ENCODE measurements around the gene GARNL3. TPM values are rescaled to one million over a fixed set of nuclear protein-coding genes. Genes with fewer than 3 reads are reported as not detected.

The GARNL3 gene
- total and polyA plus RNA-seq, 2 of the 13 experiments (the other 11 are each of a cell fraction or from before 2014, with no cell fraction given), result 3.9 to 11.0 TPM

DNA sequence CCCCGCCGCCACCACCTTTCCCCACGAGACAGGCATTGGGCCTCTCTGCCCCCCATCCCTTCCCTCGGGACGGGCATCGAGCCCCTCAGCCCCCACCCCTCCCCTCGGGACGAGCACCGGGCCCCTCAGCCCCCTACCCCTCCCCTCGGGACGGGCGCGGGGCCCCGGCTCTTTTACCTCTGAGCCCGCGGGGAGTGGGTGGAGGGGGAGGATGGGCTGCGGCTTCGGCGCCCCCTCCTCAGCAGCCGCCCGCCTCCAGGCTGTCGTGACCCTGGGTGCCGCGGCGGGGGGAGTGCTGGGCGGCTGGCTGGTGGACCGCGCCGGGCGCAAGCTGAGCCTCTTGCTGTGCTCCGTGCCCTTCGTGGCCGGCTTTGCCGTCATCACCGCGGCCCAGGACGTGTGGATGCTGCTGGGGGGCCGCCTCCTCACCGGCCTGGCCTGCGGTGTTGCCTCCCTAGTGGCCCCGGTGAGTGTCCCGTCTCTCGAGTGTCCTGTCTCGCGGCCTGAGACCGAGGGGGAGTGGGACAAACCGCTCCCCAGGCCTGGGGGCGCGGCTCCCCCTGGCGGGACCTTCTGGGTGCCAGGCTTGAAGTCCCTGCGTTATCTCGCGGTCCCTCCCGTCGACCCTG, 133.2 kb downstream of the GARNL3 start (continued):
- TF ChIP-seq GATAD2A (CRISPR knock-in tag; IDR thresholded peaks at IDR 0.05), result peak; percentile 58; the same call in 1 of the 2 replicates
- peak; percentile 20; the same call in 1 of the 2 replicates for TF ChIP-seq TBX2 (CRISPR knock-in tag; IDR thresholded peaks at IDR 0.05; ENCODE audit: borderline replicate concordance)
- no peak for TF ChIP-seq MBNL3 (CRISPR knock-in tag; conservative IDR thresholded peaks at IDR 0.05)
- no peak for TF ChIP-seq NRL (CRISPR knock-in tag; IDR thresholded peaks at IDR 0.05; ENCODE audit: borderline replicate concordance)
- TF ChIP-seq NR2C2 (CRISPR knock-in tag; IDR thresholded peaks at IDR 0.05; ENCODE audit: borderline replicate concordance), result no peak
- TF ChIP-seq ZNF18 (CRISPR knock-in tag; IDR thresholded peaks at IDR 0.05; ENCODE audit: insufficient replicate concordance), result no peak
- no peak for TF ChIP-seq KAT8 (CRISPR knock-in tag; IDR thresholded peaks at IDR 0.05)
- TF ChIP-seq IKZF4 (CRISPR knock-in tag; IDR thresholded peaks at IDR 0.05; ENCODE audit: borderline replicate concordance, low read depth, not compliant biosample characterization), result no peak
- no peak for TF ChIP-seq ZNF468 (CRISPR knock-in tag; IDR thresholded peaks at IDR 0.05)
- TF ChIP-seq ZNF20 (CRISPR knock-in tag; IDR thresholded peaks at IDR 0.05), result no peak
- TF ChIP-seq IKZF1 (IDR thresholded peaks at IDR 0.05), result no peak
- TF ChIP-seq RFX5 (IDR thresholded peaks at IDR 0.05; ENCODE audit: low read depth, low read length), result no peak
- TF ChIP-seq ONECUT2 (CRISPR knock-in tag; IDR thresholded peaks at IDR 0.05), result no peak
- TF ChIP-seq, protein P1, sequence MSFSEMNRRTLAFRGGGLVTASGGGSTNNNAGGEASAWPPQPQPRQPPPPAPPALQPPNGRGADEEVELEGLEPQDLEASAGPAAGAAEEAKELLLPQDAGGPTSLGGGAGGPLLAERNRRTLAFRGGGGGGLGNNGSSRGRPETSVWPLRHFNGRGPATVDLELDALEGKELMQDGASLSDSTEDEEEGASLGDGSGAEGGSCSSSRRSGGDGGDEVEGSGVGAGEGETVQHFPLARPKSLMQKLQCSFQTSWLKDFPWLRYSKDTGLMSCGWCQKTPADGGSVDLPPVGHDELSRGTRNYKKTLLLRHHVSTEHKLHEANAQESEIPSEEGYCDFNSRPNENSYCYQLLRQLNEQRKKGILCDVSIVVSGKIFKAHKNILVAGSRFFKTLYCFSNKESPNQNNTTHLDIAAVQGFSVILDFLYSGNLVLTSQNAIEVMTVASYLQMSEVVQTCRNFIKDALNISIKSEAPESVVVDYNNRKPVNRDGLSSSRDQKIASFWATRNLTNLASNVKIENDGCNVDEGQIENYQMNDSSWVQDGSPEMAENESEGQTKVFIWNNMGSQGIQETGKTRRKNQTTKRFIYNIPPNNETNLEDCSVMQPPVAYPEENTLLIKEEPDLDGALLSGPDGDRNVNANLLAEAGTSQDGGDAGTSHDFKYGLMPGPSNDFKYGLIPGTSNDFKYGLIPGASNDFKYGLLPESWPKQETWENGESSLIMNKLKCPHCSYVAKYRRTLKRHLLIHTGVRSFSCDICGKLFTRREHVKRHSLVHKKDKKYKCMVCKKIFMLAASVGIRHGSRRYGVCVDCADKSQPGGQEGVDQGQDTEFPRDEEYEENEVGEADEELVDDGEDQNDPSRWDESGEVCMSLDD (CRISPR knock-in tag; IDR thresholded peaks at IDR 0.05; ENCODE audit: borderline replicate concordance), result no peak
- peak; percentile 66 for TF ChIP-seq SALL1 (CRISPR knock-in tag; IDR thresholded peaks at IDR 0.05)
- TF ChIP-seq ZNF672 (CRISPR knock-in tag; IDR thresholded peaks at IDR 0.05), result no peak
- TF ChIP-seq MAFK (conservative IDR thresholded peaks at IDR 0.05 in 1 of 2, IDR thresholded peaks at IDR 0.05 in 1 of 2; ENCODE audit: low read length in 2 of 2), result no peak
- TF ChIP-seq ZNF609 (CRISPR knock-in tag; IDR thresholded peaks at IDR 0.05; ENCODE audit: borderline replicate concordance), result no peak; the same call in 1 of the 2 replicates
